PC-3 (cell line): ENCODE results near the gene GALNT1. TPM values are rescaled to one million over a fixed set of nuclear protein-coding genes. Genes with fewer than 3 reads are reported as not detected.
A peak's percentile ranks its signal among the peaks of the same experiment; 100 is the strongest.

ENCODE experiments used
- ATAC-seq: fragments of 200-7000 bp; cut with Tn5 transposase; 2 replicates; pipeline ENCODE4 v1.9.1; 2020; ENCODE audit warnings: mild to moderate bottlenecking, moderate library complexity
- BruUV-seq: library from RNA; stranded (reverse); fragments of 400-500 nt; replicated peaks from 2 replicates; lab custom pipeline; 2021; lab: Mats Ljungman, UMichigan
- CTCF ChIA-PET: fragments of 300-600 bp; sonication (Branson Sonifier 250); formaldehyde crosslinking; loops from one replicate; lab custom pipeline; 2022; ENCODE audit warnings: antibody characterized with exemption; lab: Charles Lee
- POLR2A ChIA-PET: fragments of 300-600 bp; sonication (Branson Sonifier 250); formaldehyde crosslinking; loops from one replicate; lab custom pipeline; 2022; ENCODE audit warnings: antibody characterized with exemption; ENCODE audit not compliant: unreplicated experiment; lab: Charles Lee
- DNase-seq: peaks from one replicate; pipeline ENCODE4 v3.0.0-alpha.2; 2015
- H2AFZ ChIP-seq: fragments of 300-600 bp; sonication (generic); 2 replicates; pipeline ENCODE4 v1.6.0; 2016; ENCODE audit warnings: antibody characterized with exemption, low read length
- H3F3A ChIP-seq: fragments of 300-600 bp; sonication (generic); one replicate; pipeline ENCODE4 v1.6.0; 2017; ENCODE audit warnings: antibody characterized with exemption, low read length, control low read depth, mild to moderate bottlenecking; ENCODE audit not compliant: unreplicated experiment
- H3K27ac ChIP-seq: fragments of 300-600 bp; sonication (generic); 2 replicates; pipeline ENCODE4 v1.5.1; 2016; ENCODE audit warnings: mild to moderate bottlenecking, low read length
- H3K27me3 ChIP-seq: fragments of 300-600 bp; sonication (generic); 2 replicates; pipeline ENCODE4 v1.6.1; 2016; ENCODE audit warnings: low read length, mixed read lengths
- H3K36me3 ChIP-seq: fragments of 300-600 bp; sonication (generic); 2 replicates; pipeline ENCODE4 v1.6.1; 2016; ENCODE audit warnings: low read depth, mixed run types, low read length, mixed read lengths
- H3K4me1 ChIP-seq: fragments of 300-600 bp; sonication (generic); 2 replicates; pipeline ENCODE4 v1.5.1; 2016; ENCODE audit warnings: low read length; ENCODE audit not compliant: insufficient read depth
- H3K4me2 ChIP-seq: fragments of 300-600 bp; sonication (generic); 2 replicates; pipeline ENCODE4 v1.6.0; 2016; ENCODE audit warnings: low read length
- H3K4me3 ChIP-seq: fragments of 300-600 bp; sonication (generic); 2 replicates; pipeline ENCODE4 v1.5.1; 2016; ENCODE audit warnings: mild to moderate bottlenecking, low read length, mixed read lengths
- H3K79me2 ChIP-seq: fragments of 300-600 bp; sonication (generic); 2 replicates; pipeline ENCODE4 v1.6.1; 2017; ENCODE audit warnings: low read length, mixed read lengths
- H3K9ac ChIP-seq: fragments of 300-600 bp; sonication (generic); 2 replicates; pipeline ENCODE4 v1.6.0; 2016; ENCODE audit warnings: mild to moderate bottlenecking, low read length
- H3K9me2 ChIP-seq: fragments of 300-600 bp; sonication (generic); replicated peaks from 2 replicates; pipeline ENCODE4 v1.6.1; 2016; ENCODE audit warnings: mixed run types, low read length, mixed read lengths
- H3K9me3 ChIP-seq: fragments of 300-600 bp; sonication (generic); 2 replicates; pipeline ENCODE4 v1.6.1; 2016; ENCODE audit warnings: low read length, mixed read lengths
- H4K20me1 ChIP-seq: fragments of 300-600 bp; sonication (generic); 2 replicates; pipeline ENCODE4 v1.6.1; 2016; ENCODE audit warnings: low read length, mixed read lengths
- CTCF ChIP-seq: fragments of 300-600 bp; sonication (generic); conservative IDR thresholded peaks from 2 replicates; pipeline ENCODE4 v1.5.1; 2017; ENCODE audit warnings: antibody characterized with exemption, low read depth, mild to moderate bottlenecking, low read length
- EZH2 ChIP-seq: fragments of 300-600 bp; sonication (generic); IDR thresholded peaks from one replicate; pipeline ENCODE4 v1.6.1; 2017; ENCODE audit warnings: antibody characterized with exemption, mild to moderate bottlenecking, low read length; ENCODE audit not compliant: unreplicated experiment
- EZH2phosphoT487 ChIP-seq: fragments of 300-600 bp; sonication (generic); IDR thresholded peaks from 2 replicates; pipeline ENCODE4 v1.6.1; 2018; ENCODE audit warnings: mild to moderate bottlenecking, antibody characterized with exemption, low read length, borderline replicate concordance
- intact Hi-C: fragments of 100-400 bp; cut with micrococcal nuclease; formaldehyde crosslinking; loops from 2 replicates; pipeline ENCODE4 v1.9.0; 2023
- total RNA-seq: library from RNA; depleted of rRNA; stranded (reverse); fragments of >200 nt; gene quantifications from 2 replicates; pipeline ENCODE4 v1.2.3, GENCODE V29; 2014

Gene GALNT1
- total RNA-seq, 1 experiment from 2014 or later, result 25.0 TPM

- H2AFZ ChIP-seq, result no peak overlapping the region
- H3K9me3 ChIP-seq, result no peaks in the 10 kb centered on the region
- BruUV-seq, result no TSS peak
- no peak overlapping the region for H3K4me3 ChIP-seq
- no peaks in the 10 kb centered on the region for H3K27me3 ChIP-seq
- DNase-seq (no peak), ATAC-seq (no peak)
- ChIA-PET CTCF (no interaction called here), POLR2A (no interaction called here)
- intact Hi-C loops, result no loop called here
- H3K4me2 ChIP-seq, result no peak overlapping the region
- no peaks in the 10 kb centered on the region for H3K79me2 ChIP-seq
- H3K9ac ChIP-seq, result no peak overlapping the region
- peaks cover 15% of the 10 kb centered on the region; the same call in 1 of the 2 replicates for H3K4me1 ChIP-seq
- no peaks in the 10 kb centered on the region for H3F3A ChIP-seq
- H3K9me2 ChIP-seq, result no peaks in the 10 kb centered on the region
- no peak for TF ChIP-seq CTCF
- no peak for TF ChIP-seq EZH2phosphoT487
- TF ChIP-seq EZH2, result no peak
- no peak overlapping the region for H3K27ac ChIP-seq
- H3K36me3 ChIP-seq, result no peaks in the 10 kb centered on the region
- no peaks in the 10 kb centered on the region for H4K20me1 ChIP-seq
These were observed 125.7 kb downstream of the GALNT1 start for GRCh38 chr18:35707247-35707646.

- intact Hi-C loops, result no loop called here
- TF ChIP-seq CTCF (no peak), EZH2phosphoT487 (no peak), EZH2 (no peak)
- Histone ChIP-seq H3K36me3 (no peaks in the 10 kb centered on the region), H3K4me2 (no peak overlapping the region), H4K20me1 (no peaks in the 10 kb centered on the region), H3K79me2 (no peaks in the 10 kb centered on the region), H3K4me3 (no peak overlapping the region), H3K27me3 (no peaks in the 10 kb centered on the region), H3K4me1 (peaks cover 13% of the 10 kb centered on the region; the same call in 1 of the 2 replicates), H3K9me2 (no peaks in the 10 kb centered on the region), H3K27ac (no peak overlapping the region), H3K9me3 (no peaks in the 10 kb centered on the region), H3F3A (no peaks in the 10 kb centered on the region), H3K9ac (no peak overlapping the region), H2AFZ (no peak overlapping the region)
- no peak for DNase-seq
- BruUV-seq, result no TSS peak
- ATAC-seq, result no peak
- ChIA-PET CTCF (no interaction called here), POLR2A (no interaction called here)
These were observed 126.1 kb downstream of the GALNT1 start for GRCh38 chr18:35707674-35708073.

- no peaks in the 10 kb centered on the region for H4K20me1 ChIP-seq
- H2AFZ ChIP-seq, result no peak overlapping the region
- intact Hi-C loops, result no loop called here
- ATAC-seq (no peak), DNase-seq (no peak)
- no peaks in the 10 kb centered on the region for H3K79me2 ChIP-seq
- H3K4me2 ChIP-seq, result no peak overlapping the region
- POLR2A ChIA-PET, result no interaction called here
- no peak overlapping the region for H3K27ac ChIP-seq
- no peak for TF ChIP-seq EZH2phosphoT487
- TF ChIP-seq EZH2, result no peak
- TF ChIP-seq CTCF, result no peak
- BruUV-seq, result TSS peak; percentile 31
- H3K27me3 ChIP-seq, result no peaks in the 10 kb centered on the region
- no peaks in the 10 kb centered on the region for H3K36me3 ChIP-seq
- H3K4me3 ChIP-seq, result no peak overlapping the region
- no peaks in the 10 kb centered on the region for H3K4me1 ChIP-seq
- no peaks in the 10 kb centered on the region for H3F3A ChIP-seq
- H3K9ac ChIP-seq, result no peak overlapping the region
- H3K9me3 ChIP-seq, result no peaks in the 10 kb centered on the region
- CTCF ChIA-PET, result no interaction called here
- no peaks in the 10 kb centered on the region for H3K9me2 ChIP-seq
These were observed 129.0 kb downstream of the GALNT1 start for GRCh38 chr18:35710581-35710980.
